Thyroid gland (tissue), 4 donors: ENCODE data around the gene KCTD6.

ENCODE experiments used
- CTCF ChIP-seq, 6 experiments: fragments of 200-600 bp in 3 of 6; fragments of 450-650 bp in 3 of 6; sonication (generic) in 3 of 6; IDR thresholded peaks; one replicate each; pipeline ENCODE4 v1.5.1; 2016 to 2019; ENCODE audit warnings: antibody characterized with exemption in 6 of 6, mild to moderate bottlenecking in 2 of 6, inconsistent platforms in 1 of 6, moderate library complexity in 1 of 6
- POLR2A ChIP-seq, 2 donors: fragments of 450-650 bp; IDR thresholded peaks; one replicate each; pipeline ENCODE4 v1.6.1; 2017; ENCODE audit warnings: antibody characterized with exemption in 2 of 2, mild to moderate bottlenecking in 2 of 2, moderate library complexity in 1 of 2

GRCh38 chr3:58462829-58463180, 29.1 kb upstream of the KCTD6 start:
- no peak for TF ChIP-seq CTCF (IDR thresholded peaks at IDR 0.05)
- TF ChIP-seq POLR2A (IDR thresholded peaks at IDR 0.05): no peak
